Mesendoderm (in vitro differentiated cells): ENCODE data around the gene DDC.

Experiments
- DNase-seq: peaks from one replicate; pipeline ENCODE4 v3.0.0; 2013
- H2AK5ac ChIP-seq: 2 replicates; pipeline ENCODE4 v1.6.1; 2013; ENCODE audit warnings: low read length, inconsistent platforms
- H2BK120ac ChIP-seq: 2 replicates; pipeline ENCODE4 v1.6.1; 2013; ENCODE audit warnings: low read depth, mild to moderate bottlenecking, low read length, moderate library complexity, mixed read lengths
- H2BK15ac ChIP-seq: replicated peaks from 2 replicates; pipeline ENCODE4 v1.6.1; 2013; ENCODE audit warnings: low read depth, mild to moderate bottlenecking, moderate library complexity
- H2BK5ac ChIP-seq: 2 replicates; pipeline ENCODE4 v1.6.1; 2013; ENCODE audit warnings: low read length, inconsistent platforms
- H3K18ac ChIP-seq: 2 replicates; pipeline ENCODE4 v1.6.1; 2013; ENCODE audit warnings: mild to moderate bottlenecking, low read length, mixed read lengths
- H3K23ac ChIP-seq: one replicate; pipeline ENCODE4 v1.6.1; 2013; ENCODE audit warnings: low read length
- H3K27ac ChIP-seq: 2 replicates; pipeline ENCODE4 v1.5.1; 2013; ENCODE audit warnings: low read depth, mild to moderate bottlenecking, inconsistent platforms, low read length, moderate library complexity
- H3K27me3 ChIP-seq: 2 replicates; pipeline ENCODE4 v1.6.1; 2013; ENCODE audit warnings: low read length, control low read depth, mild to moderate bottlenecking, inconsistent platforms; ENCODE audit not compliant: insufficient read depth, poor library complexity
- H3K36me3 ChIP-seq: 2 replicates; pipeline ENCODE4 v1.6.1; 2013; ENCODE audit warnings: low read length, inconsistent platforms; ENCODE audit not compliant: control insufficient read depth, insufficient read depth
- H3K4ac ChIP-seq: one replicate; pipeline ENCODE4 v1.6.1; 2013; ENCODE audit warnings: low read depth, mild to moderate bottlenecking, low read length, moderate library complexity
- H3K4me1 ChIP-seq: 2 replicates; pipeline ENCODE4 v1.6.1; 2013; ENCODE audit warnings: low read depth, low read length, inconsistent platforms; ENCODE audit not compliant: control insufficient read depth
- H3K4me2 ChIP-seq: 2 replicates; pipeline ENCODE4 v1.6.1; 2013; ENCODE audit warnings: low read length
- H3K4me3 ChIP-seq: 2 replicates; pipeline ENCODE4 v1.5.1; 2013; ENCODE audit warnings: mild to moderate bottlenecking, low read length
- H3K56ac ChIP-seq: one replicate; pipeline ENCODE4 v1.6.1; 2013; ENCODE audit warnings: low read length
- H3K79me1 ChIP-seq: 2 replicates; pipeline ENCODE4 v1.6.1; 2013; ENCODE audit warnings: low read length, inconsistent platforms
- H3K79me2 ChIP-seq: 2 replicates; pipeline ENCODE4 v1.6.1; 2013; ENCODE audit warnings: mild to moderate bottlenecking, low read length; ENCODE audit not compliant: control insufficient read depth, insufficient read depth
- H3K9ac ChIP-seq: 2 replicates; pipeline ENCODE4 v1.6.1; 2013; ENCODE audit warnings: low read length, inconsistent platforms
- H4K5ac ChIP-seq: one replicate; pipeline ENCODE4 v1.6.1; 2013; ENCODE audit warnings: low read length
- H4K8ac ChIP-seq: one replicate; pipeline ENCODE4 v1.6.1; 2013; ENCODE audit warnings: low read depth, mild to moderate bottlenecking, control low read depth, low read length, moderate library complexity
- WGBS: extraction: QIAGEN DNeasy Blood & Tissue Kit; methylation state at CpG from one replicate; pipeline ENCODE4 v1.1.7; 2013; ENCODE audit warnings: low lambda C conversion rate, missing lambda C conversion rate; ENCODE audit not compliant: insufficient coverage; ENCODE audit errors: extremely low coverage; 5-methylcytosine and 5-hydroxymethylcytosine counted together

DDC gene

DNA sequence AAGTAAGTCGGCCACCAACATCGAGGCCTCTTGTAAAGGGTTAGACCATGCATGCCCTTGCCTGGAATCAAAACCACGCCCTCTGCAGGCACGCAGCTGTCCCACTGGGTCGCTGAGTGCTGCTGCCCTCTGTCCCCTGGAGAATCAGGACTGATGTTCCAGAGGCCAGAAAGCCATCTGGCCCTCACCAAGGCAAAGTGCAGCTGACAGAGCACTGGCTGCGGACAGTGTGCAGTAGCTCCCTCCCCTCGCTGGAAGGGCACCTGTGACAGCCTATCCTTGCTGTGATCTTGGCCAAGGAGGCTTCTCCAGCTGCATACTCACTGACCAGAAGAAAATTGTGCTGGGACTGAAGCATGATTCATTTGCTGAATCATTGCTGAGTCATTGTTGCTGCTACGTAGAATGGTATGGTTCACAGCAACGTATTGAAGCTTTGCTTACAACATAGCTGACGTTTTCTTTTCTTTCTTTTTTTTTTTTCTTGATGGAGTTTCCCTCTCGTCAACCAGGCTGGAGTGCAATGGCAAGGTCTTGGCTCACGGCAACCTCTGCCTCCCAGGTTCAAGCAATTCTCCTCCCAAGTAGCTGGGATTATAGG lies 30.4 kb downstream of the DDC start:
- Histone ChIP-seq H3K4me2 (no peak overlapping the region), H3K9ac (no peak overlapping the region), H3K4ac (no peak overlapping the region), H3K56ac (no peak overlapping the region), H4K5ac (no peak overlapping the region), H3K36me3 (no peaks in the 10 kb centered on the region), H3K4me3 (no peak overlapping the region), H3K79me1 (no peaks in the 10 kb centered on the region), H3K23ac (no peak overlapping the region), H3K79me2 (no peaks in the 10 kb centered on the region), H3K4me1 (peaks cover 5% of the 10 kb centered on the region), H3K27ac (no peak overlapping the region), H3K27me3 (no peaks in the 10 kb centered on the region), H4K8ac (no peak overlapping the region), H2BK120ac (no peak overlapping the region), H2AK5ac (no peak overlapping the region), H2BK5ac (peak overlapping the region; percentile 19), H3K18ac (no peak overlapping the region), H2BK15ac (no peak overlapping the region)
- WGBS: no CpG with 5 or more reads among the region's 12 CpGs
- peak; percentile 71 for DNase-seq

DNA sequence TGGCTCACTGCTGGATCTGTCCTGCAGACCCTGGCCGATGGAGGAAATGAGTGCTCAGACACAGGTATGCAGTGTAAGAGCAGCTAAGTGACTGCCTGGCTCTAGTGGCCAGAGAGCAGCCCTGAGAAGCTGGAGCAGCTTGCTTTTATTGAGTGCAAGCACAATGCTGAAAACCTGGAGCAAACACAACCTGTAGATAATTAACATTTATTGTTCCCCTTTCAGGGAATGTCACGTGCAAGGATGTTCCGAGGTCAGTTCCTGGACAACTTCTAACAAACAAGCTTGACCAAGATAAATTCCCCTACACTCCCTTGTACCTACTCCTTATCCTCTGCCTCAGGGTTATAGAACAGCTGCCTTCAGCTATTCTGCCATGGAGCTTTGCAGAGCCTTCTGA lies 31.3 kb downstream of the DDC start:
- Histone ChIP-seq H3K27ac (no peak overlapping the region), H3K56ac (no peak overlapping the region), H3K4me3 (no peak overlapping the region), H3K4me1 (peaks cover 5% of the 10 kb centered on the region), H4K5ac (no peak overlapping the region), H3K9ac (no peak overlapping the region), H3K4me2 (no peak overlapping the region), H3K4ac (no peak overlapping the region), H2BK120ac (no peak overlapping the region), H4K8ac (no peak overlapping the region), H3K79me1 (no peaks in the 10 kb centered on the region), H3K27me3 (no peaks in the 10 kb centered on the region), H2BK15ac (no peak overlapping the region), H3K23ac (no peak overlapping the region), H3K79me2 (no peaks in the 10 kb centered on the region), H2BK5ac (no peak overlapping the region), H3K36me3 (no peaks in the 10 kb centered on the region), H3K18ac (no peak overlapping the region), H2AK5ac (no peak overlapping the region)
- WGBS: no CpG with 5 or more reads among the region's 3 CpGs
- DNase-seq: no peak

DNA sequence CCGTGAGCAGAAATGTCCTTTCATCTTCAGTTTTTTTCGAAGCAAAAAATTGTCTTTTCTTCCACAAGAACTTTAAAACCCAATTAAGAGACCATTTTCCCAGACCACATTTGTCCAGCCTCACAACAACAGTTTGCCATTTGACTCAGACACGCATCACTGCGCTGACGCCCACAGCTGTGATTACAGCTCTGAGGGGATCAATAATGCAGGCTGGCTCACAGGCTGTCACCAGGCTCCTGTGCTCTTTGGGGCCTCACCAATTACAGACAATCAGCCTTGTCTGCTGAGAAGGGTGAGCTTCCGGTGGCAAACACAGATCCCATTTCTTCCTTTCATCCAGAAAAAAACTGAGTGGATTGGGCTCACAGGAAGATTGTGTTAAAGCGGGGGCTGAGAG lies 33.3 kb downstream of the DDC start:
- WGBS: no CpG with 5 or more reads among the region's 7 CpGs
- H3K18ac ChIP-seq: no peak overlapping the region
- no peak for DNase-seq

DNA sequence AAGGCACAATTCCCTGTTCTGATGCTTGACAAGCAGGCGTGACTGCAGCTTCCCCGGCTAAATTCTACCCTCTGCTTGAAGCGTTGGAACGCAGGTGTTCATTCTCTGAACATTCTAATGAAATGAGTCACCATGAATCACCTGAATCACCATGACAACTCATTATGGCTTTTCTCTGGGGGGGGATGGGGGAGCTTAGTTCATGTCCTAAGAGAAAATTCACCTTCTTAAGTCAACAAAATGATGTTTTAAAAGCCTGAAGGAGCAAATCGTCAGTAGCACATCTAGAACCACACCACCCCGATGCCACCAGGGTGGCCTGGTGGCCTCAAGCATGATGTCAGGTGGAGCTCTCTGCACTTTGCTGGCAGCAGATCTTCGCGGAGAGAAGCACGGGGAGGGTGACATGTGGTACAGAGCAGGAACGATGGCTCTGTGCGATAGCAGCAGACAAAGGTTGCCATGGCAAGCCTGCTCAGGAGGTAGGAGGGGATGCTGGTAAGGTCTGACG lies 33.7 kb downstream of the DDC start:
- H3K27me3 ChIP-seq: no peaks in the 10 kb centered on the region
- H3K9ac ChIP-seq: no peak overlapping the region
- H2BK5ac ChIP-seq: no peak overlapping the region
- no peaks in the 10 kb centered on the region for H3K79me1 ChIP-seq
- peak; percentile 89 for DNase-seq
- no peak overlapping the region for H4K5ac ChIP-seq
- H4K8ac ChIP-seq: no peak overlapping the region
- H3K18ac ChIP-seq: no peak overlapping the region
- no peak overlapping the region for H3K4me3 ChIP-seq
- H3K23ac ChIP-seq: no peak overlapping the region
- H3K4ac ChIP-seq: no peak overlapping the region
- no peak overlapping the region for H2BK15ac ChIP-seq
- H3K27ac ChIP-seq: no peak overlapping the region
- no peak overlapping the region for H2AK5ac ChIP-seq
- H3K56ac ChIP-seq: no peak overlapping the region
- no CpG with 5 or more reads among the region's 12 CpGs for WGBS
- peaks cover 5% of the 10 kb centered on the region for H3K4me1 ChIP-seq
- H3K79me2 ChIP-seq: no peaks in the 10 kb centered on the region
- H3K36me3 ChIP-seq: no peaks in the 10 kb centered on the region
- H2BK120ac ChIP-seq: no peak overlapping the region
- no peak overlapping the region for H3K4me2 ChIP-seq

More for the DNA sequence above, 33.3 kb downstream of the DDC start:
- no peaks in the 10 kb centered on the region for H3K27me3 ChIP-seq
- no peak overlapping the region for H3K27ac ChIP-seq
- H3K4me2 ChIP-seq: no peak overlapping the region
- H3K9ac ChIP-seq: no peak overlapping the region
- H4K8ac ChIP-seq: no peak overlapping the region
- H2BK15ac ChIP-seq: no peak overlapping the region
- no peak overlapping the region for H3K56ac ChIP-seq
- H3K36me3 ChIP-seq: no peaks in the 10 kb centered on the region
- H3K4ac ChIP-seq: no peak overlapping the region
- no peaks in the 10 kb centered on the region for H3K79me1 ChIP-seq
- H4K5ac ChIP-seq: no peak overlapping the region
- H3K4me3 ChIP-seq: no peak overlapping the region
- no peak overlapping the region for H2BK5ac ChIP-seq
- no peak overlapping the region for H2BK120ac ChIP-seq
- H2AK5ac ChIP-seq: no peak overlapping the region
- peaks cover 5% of the 10 kb centered on the region for H3K4me1 ChIP-seq
- no peaks in the 10 kb centered on the region for H3K79me2 ChIP-seq
- H3K23ac ChIP-seq: no peak overlapping the region

DNA sequence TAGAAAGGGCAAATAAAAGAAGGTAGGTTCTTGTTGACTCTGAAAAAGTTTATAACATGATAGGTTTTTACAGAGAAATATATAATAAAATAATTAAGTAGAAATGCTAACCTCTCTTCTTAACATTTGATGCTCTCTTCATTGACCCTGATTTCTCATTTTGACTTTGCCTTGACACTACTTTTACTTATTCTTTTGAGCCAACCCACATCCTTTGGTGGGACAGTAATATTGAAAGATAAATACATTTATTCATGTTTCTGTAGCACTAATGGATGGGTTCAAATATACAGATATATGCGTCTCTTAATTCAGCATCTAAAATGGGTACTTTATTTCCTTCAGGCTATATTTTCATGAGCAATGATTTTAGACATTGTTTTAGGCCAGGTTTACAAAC lies 34.4 kb downstream of the DDC start:
- no peak overlapping the region for H3K27ac ChIP-seq
- H3K4me1 ChIP-seq: peaks cover 5% of the 10 kb centered on the region
- H2BK120ac ChIP-seq: no peak overlapping the region
- no peak overlapping the region for H2AK5ac ChIP-seq
- no peak overlapping the region for H3K4ac ChIP-seq
- H2BK15ac ChIP-seq: no peak overlapping the region
- no peak overlapping the region for H3K9ac ChIP-seq
- no peaks in the 10 kb centered on the region for H3K27me3 ChIP-seq
- H4K5ac ChIP-seq: no peak overlapping the region
- no peak overlapping the region for H3K4me3 ChIP-seq
- no peak overlapping the region for H3K18ac ChIP-seq
- no peak overlapping the region for H2BK5ac ChIP-seq
- no peaks in the 10 kb centered on the region for H3K36me3 ChIP-seq
- H3K79me2 ChIP-seq: no peaks in the 10 kb centered on the region
- H3K79me1 ChIP-seq: no peaks in the 10 kb centered on the region
- H3K23ac ChIP-seq: no peak overlapping the region
- no peak overlapping the region for H4K8ac ChIP-seq
- H3K56ac ChIP-seq: no peak overlapping the region
- WGBS: no CpG with 5 or more reads among the region's 1 CpG
- H3K4me2 ChIP-seq: no peak overlapping the region
- no peak for DNase-seq
